Jurkat, Clone E6-1 (cell line): ENCODE results near the gene RMND5B.
"Not testable (repeated sequence)": the region's sequence is repeated elsewhere in the genome, so short reads cannot be mapped to it uniquely, and the experiment has no call there.

Experiments
- DNase-seq: peaks from one replicate; pipeline ENCODE4 v3.0.0-alpha.2; 2011; ENCODE audit warnings: low read depth, low spot score
- H3K4me3 ChIP-seq: 2 replicates; pipeline ENCODE4 v1.5.1; 2011; ENCODE audit warnings: mild to moderate bottlenecking, low read length, control low read depth, moderate library complexity

The RMND5B gene

GRCh38 chr5:178193251-178193809 is 62.5 kb downstream of the RMND5B start:
- H3K4me3 ChIP-seq, result no peak overlapping the region
- DNase-seq, result peak; percentile 73

GRCh38 chr5:178194026-178194425 is 63.2 kb downstream of the RMND5B start:
- peak; percentile 54 for DNase-seq
- H3K4me3 ChIP-seq, result no peak overlapping the region

- DNase-seq, result no peak
- no peak overlapping the region for H3K4me3 ChIP-seq
Observed at GRCh38 chr5:178196281-178196812, 65.5 kb downstream of the RMND5B start.

- no peak for DNase-seq
- H3K4me3 ChIP-seq, result no peak overlapping the region
Observed at GRCh38 chr5:178196986-178197385, 66.2 kb downstream of the RMND5B start.

GRCh38 chr5:178198151-178198550 is 67.3 kb downstream of the RMND5B start:
- H3K4me3 ChIP-seq, DNase-seq: not testable (repeated sequence)

GRCh38 chr5:178198706-178199105 is 67.9 kb downstream of the RMND5B start:
- H3K4me3 ChIP-seq, result no peak overlapping the region
- no peak for DNase-seq

- no peak overlapping the region for H3K4me3 ChIP-seq
- no peak for DNase-seq
Observed at GRCh38 chr5:178199581-178200434, 69.0 kb downstream of the RMND5B start.
